Stimulated activated CD8-positive, alpha-beta memory T cell treated with anti-CD3 and anti-CD28 coated beads, Interleukin-12 subunit alpha, Interleukin-12 subunit beta, amount 100 ng/mL, for 4 hours (primary cell): ENCODE data around the gene PAQR9.

ENCODE experiments used
- DNase-seq: peaks from one replicate; pipeline ENCODE4 v3.0.0-alpha.2; 2020; ENCODE audit warnings: low read depth

Gene PAQR9

DNA sequence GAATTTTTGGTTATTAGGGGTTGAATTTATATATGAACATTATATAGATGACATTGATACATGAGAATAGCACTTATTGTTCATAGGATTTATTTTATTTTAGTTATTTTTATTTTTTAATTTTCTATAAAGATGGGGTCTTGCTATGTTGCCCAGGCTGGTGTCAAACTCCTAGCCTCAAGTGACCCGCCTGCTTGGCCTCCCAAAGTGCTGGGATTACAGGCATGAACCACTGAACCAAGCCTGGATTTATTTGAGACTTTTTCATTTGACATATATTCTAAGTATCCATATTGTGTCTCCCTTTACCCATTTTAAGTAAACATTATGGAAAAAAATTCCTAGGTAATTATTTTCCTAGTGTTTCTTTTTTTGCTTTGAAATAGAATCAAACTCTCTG, 12.5 kb downstream of the PAQR9 start:
- DNase-seq: no peak

GRCh38 chr3:142947799-142948575, 15.5 kb downstream of the PAQR9 start:
- no peak for DNase-seq

DNA sequence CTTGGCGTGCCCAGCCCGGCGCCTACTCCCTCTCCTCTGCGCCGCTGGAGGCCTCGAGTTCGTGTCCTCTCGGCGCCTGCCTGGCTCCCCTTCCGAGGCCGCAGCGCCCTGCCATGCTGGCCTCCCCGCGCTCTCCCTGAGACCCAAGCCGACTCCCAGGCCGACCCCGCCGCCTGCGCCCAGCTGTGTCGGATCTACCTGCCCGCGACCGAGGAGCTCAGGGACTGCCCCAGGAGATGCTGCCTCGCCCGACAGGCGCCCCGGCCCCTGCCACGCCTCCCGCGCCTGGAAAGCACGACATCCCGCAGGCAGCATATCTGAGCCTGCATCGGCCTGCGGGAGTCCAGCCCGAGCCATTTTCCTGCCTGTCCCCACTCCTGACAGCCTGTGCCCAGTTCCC, 16.1 kb downstream of the PAQR9 start:
- no peak for DNase-seq

DNA sequence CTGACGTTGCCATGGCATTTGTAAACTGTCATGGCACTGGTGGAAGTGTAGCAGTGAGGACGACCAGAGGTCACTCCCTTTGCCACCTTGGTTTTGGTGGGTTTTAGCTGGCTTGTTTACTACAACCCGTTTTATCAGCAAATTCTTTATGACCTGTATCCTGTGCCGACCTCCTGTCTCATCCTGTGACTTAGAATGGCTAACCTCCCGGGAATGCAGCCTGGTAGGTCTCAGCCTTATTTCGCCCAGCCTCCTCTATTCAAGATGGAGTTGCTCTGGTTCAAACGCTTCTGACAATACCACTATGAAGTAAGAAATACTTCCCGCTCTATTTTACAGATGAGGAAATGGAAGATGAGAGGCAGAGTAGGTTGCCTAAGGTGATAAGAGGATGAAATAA, 16.6 kb downstream of the PAQR9 start:
- no peak for DNase-seq

DNA sequence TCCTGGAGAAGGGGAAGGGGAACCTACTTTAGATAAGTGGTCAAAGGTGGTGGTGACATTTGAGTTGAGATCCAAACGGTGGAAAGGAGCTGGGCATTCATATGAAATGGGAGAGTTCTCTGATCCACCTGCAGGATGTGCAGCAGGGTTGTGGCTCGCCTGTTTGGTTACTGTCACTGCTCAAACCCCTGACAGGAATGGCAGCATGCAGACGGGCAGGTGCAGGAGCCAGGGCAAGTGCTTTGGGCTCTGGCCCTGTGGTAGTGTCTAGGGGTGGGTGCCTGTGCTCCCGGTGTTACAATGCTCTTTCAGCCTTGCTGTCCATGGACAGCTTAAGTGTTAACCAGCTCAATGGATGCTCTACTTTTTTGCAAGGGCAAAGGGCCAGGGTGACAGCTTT, 18.5 kb downstream of the PAQR9 start:
- DNase-seq: no peak

- DNase-seq: no peak
Observed at GRCh38 chr3:142944342-142944741, 19.1 kb downstream of the PAQR9 start.

- DNase-seq: no peak
Observed at GRCh38 chr3:142943870-142944269, 19.6 kb downstream of the PAQR9 start.

- DNase-seq: no peak
Observed at GRCh38 chr3:142943349-142943748, 20.1 kb downstream of the PAQR9 start.

GRCh38 chr3:142941373-142942123, 21.9 kb downstream of the PAQR9 start:
- no peak for DNase-seq

- no peak for DNase-seq
Observed at GRCh38 chr3:142940472-142940871, 23.0 kb downstream of the PAQR9 start.

GRCh38 chr3:142940000-142940399, 23.5 kb downstream of the PAQR9 start:
- DNase-seq: no peak

DNA sequence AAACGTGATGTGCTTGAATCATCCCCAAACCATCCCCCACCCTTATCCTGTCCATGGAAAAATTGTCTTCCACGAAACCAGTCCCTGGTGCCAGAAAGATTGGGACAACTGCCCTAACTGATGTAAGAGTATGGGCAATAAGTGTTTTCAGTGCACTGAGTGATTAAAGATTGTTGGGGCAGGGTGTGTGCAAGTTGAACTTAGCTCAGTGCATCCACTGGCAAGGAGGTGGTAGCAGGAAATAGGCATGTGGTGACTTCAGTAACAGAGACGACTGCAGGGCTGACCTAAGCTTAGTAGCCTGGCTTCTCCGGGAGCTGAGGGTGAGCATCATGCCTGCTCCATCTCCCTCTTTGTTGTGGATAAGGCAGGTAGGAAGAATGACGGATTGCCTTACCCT, 27.5 kb downstream of the PAQR9 start:
- DNase-seq: no peak

GRCh38 chr3:142934887-142935269, 28.6 kb downstream of the PAQR9 start:
- no peak for DNase-seq

- no peak for DNase-seq
Observed at GRCh38 chr3:142934128-142934886, 29.2 kb downstream of the PAQR9 start.

GRCh38 chr3:142931222-142931621, 32.3 kb downstream of the PAQR9 start:
- DNase-seq: no peak

- no peak for DNase-seq
Observed at GRCh38 chr3:142930463-142930862, 33.0 kb downstream of the PAQR9 start.

GRCh38 chr3:142929890-142930289, 33.6 kb downstream of the PAQR9 start:
- DNase-seq: no peak

GRCh38 chr3:142929109-142929508, 34.4 kb downstream of the PAQR9 start:
- DNase-seq: no peak

GRCh38 chr3:142926368-142926944, 37.0 kb downstream of the PAQR9 start:
- no peak for DNase-seq

GRCh38 chr3:142925140-142925539, 38.3 kb downstream of the PAQR9 start:
- no peak for DNase-seq

DNA sequence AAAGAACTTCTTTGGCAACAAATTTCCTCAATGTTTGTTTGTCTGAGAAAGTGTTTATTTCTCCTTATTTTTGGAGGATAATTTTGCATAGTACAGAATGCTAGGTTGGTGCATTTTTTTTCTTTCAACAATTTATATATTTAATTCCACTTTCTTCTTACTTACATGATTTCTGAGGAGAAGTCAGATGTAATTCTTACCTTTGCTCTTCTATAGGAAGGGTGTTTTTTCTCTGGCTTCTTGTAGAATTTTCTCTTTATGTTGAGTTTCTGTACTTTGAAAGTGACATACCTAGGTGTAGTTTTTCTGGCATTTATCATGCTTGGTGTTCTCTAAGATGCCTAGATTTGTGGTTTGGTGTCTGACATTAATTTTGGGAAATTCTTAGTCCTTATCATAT, 39.8 kb downstream of the PAQR9 start:
- no peak for DNase-seq

DNA sequence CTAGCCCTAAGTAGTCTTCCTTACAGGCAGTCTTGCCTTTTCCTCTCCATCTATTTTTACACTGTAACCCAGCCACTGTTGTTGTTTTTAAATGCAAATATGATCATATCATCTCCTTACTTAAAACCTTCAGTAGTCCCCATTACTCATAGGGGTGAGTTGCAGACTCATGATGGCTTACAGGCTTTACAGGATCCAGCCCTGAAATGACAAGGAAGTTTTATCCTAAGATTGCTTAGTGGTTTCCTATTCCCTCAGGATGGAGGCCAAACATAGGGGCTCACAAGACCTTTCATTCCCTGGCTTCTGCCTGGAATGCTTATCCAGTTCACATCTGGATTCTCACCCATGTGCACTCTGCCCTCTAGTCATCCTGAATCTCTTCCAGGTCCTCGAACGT, 46.9 kb downstream of the PAQR9 start:
- no peak for DNase-seq

DNA sequence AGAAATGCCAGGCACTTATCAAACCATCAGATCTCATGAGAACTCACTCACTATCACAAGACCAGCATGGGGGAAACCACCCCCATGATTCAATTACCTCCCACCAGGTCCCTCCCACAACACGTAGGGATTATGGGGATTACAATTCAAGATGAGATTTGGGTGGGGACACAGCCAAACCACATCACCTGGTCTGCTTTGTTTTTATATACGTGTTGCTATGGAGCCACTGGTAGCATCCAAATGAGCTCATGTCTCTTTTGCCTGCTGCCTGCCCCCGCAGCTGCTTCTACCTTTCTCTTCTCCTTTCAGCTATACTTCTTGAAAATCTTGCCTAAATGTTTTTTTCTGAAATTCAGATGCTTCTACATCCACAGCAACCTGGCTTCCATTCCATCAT, 47.8 kb downstream of the PAQR9 start:
- DNase-seq: no peak
